Skeletal muscle tissue (tissue), 5 donors: ENCODE data around the gene COL4A1. TPM values are rescaled to one million over a fixed set of nuclear protein-coding genes. Genes with fewer than 3 reads are reported as not detected.

Experiments
- H3K27ac ChIP-seq: one replicate; pipeline ENCODE4 v1.7.0; 2013; ENCODE audit warnings: mild to moderate bottlenecking, low read depth, low read length, inconsistent platforms
- H3K27me3 ChIP-seq, 3 donors: one replicate each; pipeline ENCODE4 v1.7.0; 2013; ENCODE audit warnings: low read length in 3 of 3; ENCODE audit not compliant: control insufficient read depth in 3 of 3, insufficient read depth in 3 of 3
- H3K36me3 ChIP-seq, 3 donors: one replicate each; pipeline ENCODE4 v1.7.0; 2013; ENCODE audit warnings: low read length in 3 of 3; ENCODE audit not compliant: control insufficient read depth in 3 of 3, insufficient read depth in 3 of 3
- H3K4me1 ChIP-seq, 3 donors: one replicate each; pipeline ENCODE4 v1.7.0; 2013; ENCODE audit warnings: low read length in 3 of 3, mild to moderate bottlenecking in 3 of 3; ENCODE audit not compliant: control insufficient read depth in 3 of 3, insufficient read depth in 3 of 3
- H3K4me3 ChIP-seq, 3 donors: one replicate each; pipeline ENCODE4 v1.7.0; 2013; ENCODE audit warnings: low read length in 3 of 3
- H3K9ac ChIP-seq, 3 donors: one replicate each; pipeline ENCODE4 v1.7.0; 2013; ENCODE audit warnings: low read length in 3 of 3, mild to moderate bottlenecking in 3 of 3, moderate library complexity in 2 of 3, low read depth in 1 of 3
- H3K9me3 ChIP-seq, 3 donors: one replicate each; pipeline ENCODE4 v1.7.0; 2013; ENCODE audit warnings: low read length in 3 of 3; ENCODE audit not compliant: control insufficient read depth in 3 of 3
- small RNA-seq: library from RNA; depleted of rRNA; stranded (forward); fragments of <200 nt; gene quantifications from one replicate; pipeline ENCODE3, GENCODE V24; 2014
- total RNA-seq: library from RNA; depleted of rRNA; stranded (reverse); fragments of >200 nt; gene quantifications from one replicate; pipeline ENCODE4 v1.2.3, GENCODE V29; 2014
- donor health status: Osteomylitis.

Gene COL4A1
- total RNA-seq, 1 donor from 2014 or later = 774 TPM

- Histone ChIP-seq H3K36me3 (no peaks in the 10 kb centered on the region), H3K9me3 (peaks cover 0 to 2% (median 0%) of the 10 kb centered on the region in 3 donors), H3K27ac (no peak overlapping the region), H3K27me3 (no peaks in the 10 kb centered on the region), H3K4me3 (no peak overlapping the region), H3K4me1 (peaks cover 0 to 13% (median 12%) of the 10 kb centered on the region in 3 donors), H3K9ac (no peak overlapping the region)
These were observed 204.9 kb downstream of the COL4A1 start for GRCh38 chr13:110102053-110102452.

DNA sequence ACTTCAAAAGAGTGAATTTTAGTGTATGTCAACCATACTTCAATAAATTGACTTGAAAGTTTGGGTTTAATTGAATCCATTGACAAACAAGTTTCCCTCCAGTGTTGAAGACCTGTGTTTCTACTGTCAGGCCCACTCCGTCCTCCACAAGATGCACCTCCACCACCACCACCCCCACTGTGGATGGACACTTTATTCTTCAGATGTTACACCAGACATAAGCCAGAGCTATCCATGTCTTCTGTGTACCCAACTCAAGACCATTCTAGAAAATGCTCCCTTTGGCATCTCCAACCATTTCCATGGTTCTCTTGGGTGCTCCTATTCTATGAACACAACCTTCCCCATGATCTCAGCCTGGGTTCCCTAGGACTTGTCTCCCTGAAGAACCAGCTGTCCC is 207.0 kb downstream of the COL4A1 start:
- H3K27me3 ChIP-seq = no peaks in the 10 kb centered on the region
- H3K36me3 ChIP-seq = no peaks in the 10 kb centered on the region
- H3K4me3 ChIP-seq = no peak overlapping the region
- H3K4me1 ChIP-seq = peaks cover 1 to 7% (median 3%) of the 10 kb centered on the region in 3 donors
- peaks cover 0 to 2% (median 0%) of the 10 kb centered on the region in 3 donors for H3K9me3 ChIP-seq
- no peak overlapping the region for H3K27ac ChIP-seq
- H3K9ac ChIP-seq = no peak overlapping the region

Small RNA genes within 50 kb of the gene (small RNA-seq; reads per million reads assigned to genes)
- gene MIR8073 = not detected

Other genes starting within 250 kb of the COL4A1 start
- gene COL4A2, start 127 bp upstream of the COL4A1 start, total RNA-seq = 511 TPM